C4-2B (cell line): ENCODE measurements around the gene SORCS2.

ENCODE experiments used
- CTCF ChIP-seq: fragments of 450-650 bp; conservative IDR thresholded peaks from 2 replicates; pipeline ENCODE4 v1.5.1; 2017; ENCODE audit warnings: mild to moderate bottlenecking
- ZFX ChIP-seq: fragments of 450-650 bp; IDR thresholded peaks from 2 replicates; pipeline ENCODE4 v1.6.1; 2017

GRCh38 chr4:7571001-7571400, 378.7 kb downstream of the SORCS2 start:
- TF ChIP-seq CTCF, result no peak
- no peak for TF ChIP-seq ZFX
